GM12874 (cell line): ENCODE data around the gene NTSR2.

Experiments
- TF ChIP-seq, protein P1 (sequence below): IDR thresholded peaks from 2 replicates; pipeline ENCODE4 v1.5.1; 2011; ENCODE audit warnings: low read depth, mild to moderate bottlenecking, control low read depth, low read length, moderate library complexity; ENCODE audit not compliant: insufficient read depth

NTSR2 gene

DNA sequence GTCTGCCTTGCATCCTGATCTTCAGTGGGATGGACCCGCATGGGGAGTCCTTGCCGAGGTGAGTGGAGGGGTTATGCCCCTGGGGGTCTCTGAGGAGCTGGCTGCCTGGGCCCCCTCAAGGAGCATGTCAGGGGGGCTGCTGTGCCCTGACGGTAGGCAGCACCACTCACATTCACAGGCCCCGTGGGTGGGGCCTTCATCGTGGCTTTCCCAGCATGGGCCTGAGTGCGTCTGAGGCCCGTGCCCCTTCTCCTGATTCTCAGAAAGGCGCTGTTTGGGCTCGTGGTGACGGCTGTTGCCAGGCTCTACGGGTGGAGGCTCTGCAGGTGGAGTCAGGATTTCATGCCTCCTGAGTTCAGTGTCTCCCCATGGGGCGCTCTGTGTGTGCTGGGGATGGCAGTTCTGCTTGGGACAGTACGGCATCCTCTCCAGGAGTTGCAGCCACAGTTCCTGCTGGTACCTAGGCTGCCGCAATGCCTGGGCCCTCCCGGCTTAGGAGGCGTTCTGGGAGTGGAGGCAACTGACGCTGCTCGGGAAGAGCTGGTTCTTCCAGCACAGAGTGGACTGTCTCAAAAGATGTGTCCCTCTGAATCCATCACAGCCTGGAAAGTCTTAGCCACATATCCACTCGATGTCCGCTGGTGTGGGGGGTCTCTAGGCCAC, 57.3 kb downstream of the NTSR2 start:
- TF ChIP-seq, protein P1, sequence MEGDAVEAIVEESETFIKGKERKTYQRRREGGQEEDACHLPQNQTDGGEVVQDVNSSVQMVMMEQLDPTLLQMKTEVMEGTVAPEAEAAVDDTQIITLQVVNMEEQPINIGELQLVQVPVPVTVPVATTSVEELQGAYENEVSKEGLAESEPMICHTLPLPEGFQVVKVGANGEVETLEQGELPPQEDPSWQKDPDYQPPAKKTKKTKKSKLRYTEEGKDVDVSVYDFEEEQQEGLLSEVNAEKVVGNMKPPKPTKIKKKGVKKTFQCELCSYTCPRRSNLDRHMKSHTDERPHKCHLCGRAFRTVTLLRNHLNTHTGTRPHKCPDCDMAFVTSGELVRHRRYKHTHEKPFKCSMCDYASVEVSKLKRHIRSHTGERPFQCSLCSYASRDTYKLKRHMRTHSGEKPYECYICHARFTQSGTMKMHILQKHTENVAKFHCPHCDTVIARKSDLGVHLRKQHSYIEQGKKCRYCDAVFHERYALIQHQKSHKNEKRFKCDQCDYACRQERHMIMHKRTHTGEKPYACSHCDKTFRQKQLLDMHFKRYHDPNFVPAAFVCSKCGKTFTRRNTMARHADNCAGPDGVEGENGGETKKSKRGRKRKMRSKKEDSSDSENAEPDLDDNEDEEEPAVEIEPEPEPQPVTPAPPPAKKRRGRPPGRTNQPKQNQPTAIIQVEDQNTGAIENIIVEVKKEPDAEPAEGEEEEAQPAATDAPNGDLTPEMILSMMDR = no peak

DNA sequence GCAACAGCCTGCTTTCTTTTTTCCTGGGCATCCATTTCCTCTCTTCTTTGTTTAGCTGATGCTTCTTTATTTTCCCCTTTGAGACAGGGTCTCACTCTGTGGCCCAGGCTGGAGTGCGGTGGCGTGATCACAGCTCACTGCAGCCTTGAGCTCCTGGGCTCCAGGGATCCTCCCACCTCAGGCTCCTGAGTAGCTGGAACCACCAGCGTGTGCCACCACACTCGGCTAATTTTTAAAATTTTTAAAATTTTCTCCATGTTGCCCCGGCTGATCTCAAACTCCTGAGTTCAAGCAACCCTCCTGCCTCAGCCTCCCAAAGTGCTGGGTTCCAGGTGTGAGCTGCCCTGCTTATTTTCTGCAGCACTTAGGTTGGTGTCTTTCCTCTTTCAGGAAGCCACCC, 58.7 kb downstream of the NTSR2 start:
- TF ChIP-seq, protein P1 = no peak

DNA sequence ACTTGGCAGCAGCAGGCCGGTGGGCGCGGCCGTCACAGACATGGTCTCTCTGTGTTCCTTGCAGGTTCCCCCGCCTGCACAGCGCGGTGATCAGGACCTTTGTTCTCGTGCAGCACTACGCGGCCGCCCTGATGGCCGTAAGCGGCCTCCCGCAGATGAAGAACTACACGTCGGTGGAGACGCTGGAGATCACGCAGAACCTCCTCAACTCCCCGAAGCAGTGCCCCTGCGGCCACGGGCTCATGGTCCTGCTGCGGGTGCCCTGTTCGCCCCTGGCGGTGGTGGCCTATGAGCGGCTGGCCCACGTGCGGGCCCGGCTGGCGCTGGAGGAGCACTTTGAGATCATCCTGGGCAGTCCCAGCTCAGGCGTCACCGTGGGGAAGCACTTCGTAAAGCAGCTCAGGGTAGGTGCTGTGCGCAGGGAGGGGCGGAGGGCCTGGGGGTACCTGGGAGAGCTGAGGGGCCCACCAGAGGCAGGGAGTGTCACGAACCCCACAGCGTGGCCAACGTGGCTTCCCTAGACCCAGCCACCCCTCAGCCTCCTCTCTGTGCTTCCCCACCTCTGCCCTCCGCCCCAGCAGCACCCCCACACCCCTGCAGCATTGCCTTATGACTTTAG, 59.3 kb downstream of the NTSR2 start:
- TF ChIP-seq, protein P1 = no peak
